GM12878 (cell line): ENCODE data around the gene TMPRSS11D. TPM values are rescaled to one million over a fixed set of nuclear protein-coding genes. Genes with fewer than 3 reads are reported as not detected.

ENCODE experiments used
- ATAC-seq: fragments of 200-7000 bp; cut with Tn5 transposase; 3 replicates; pipeline ENCODE4 v1.9.1; 2020; ENCODE audit warnings: mild to moderate bottlenecking, moderate library complexity
- Bru-seq: library from RNA; stranded (reverse); fragments of 400-500 nt; gene quantifications from one replicate; lab custom pipeline; 2021; lab: Mats Ljungman, UMichigan
- BruChase-seq, 2 experiments: library from RNA; stranded (reverse); fragments of 400-500 nt; gene quantifications; one replicate each; lab custom pipeline; 2021; lab: Mats Ljungman, UMichigan
- BruUV-seq: library from RNA; stranded (reverse); fragments of 400-500 nt; replicated peaks from 2 replicates; lab custom pipeline; 2021; lab: Mats Ljungman, UMichigan
- CTCF ChIA-PET: fragments of 300-600 bp; sonication (Branson Sonifier 250); formaldehyde crosslinking; extraction: SDS; loops from one replicate; lab custom pipeline; 2021; ENCODE audit warnings: inconsistent platforms; lab: Yijun Ruan, JAX
- POLR2A ChIA-PET: fragments of 350-600 bp; formaldehyde crosslinking; extraction: SDS; loops from one replicate; lab custom pipeline; 2021; ENCODE audit warnings: inconsistent platforms; lab: Charles Lee
- RAD21 ChIA-PET: fragments of 300-600 bp; sonication (Branson Sonifier 250); formaldehyde crosslinking; loops from one replicate; lab custom pipeline; 2023; ENCODE audit warnings: antibody characterized with exemption; ENCODE audit not compliant: unreplicated experiment; lab: Charles Lee
- SMC1A ChIA-PET: fragments of 300-600 bp; sonication (Branson Sonifier 250); formaldehyde crosslinking; loops from one replicate; lab custom pipeline; 2023; ENCODE audit not compliant: unreplicated experiment, uncharacterized antibody; lab: Charles Lee
- DNase-seq: peaks from one replicate; pipeline ENCODE4 v3.0.0-alpha.2; 2011; ENCODE audit warnings: low read depth, low spot score
- FAIRE-seq: peaks from 3 replicates; lab custom pipeline; 2011; peaks lifted over from hg19 to GRCh38; lab: Jason Lieb, UNC
- H2AFZ ChIP-seq: 2 replicates; pipeline ENCODE4 v1.6.0; 2011; ENCODE audit warnings: low read depth, low read length, control low read depth; ENCODE audit not compliant: control insufficient read depth
- H3K27ac ChIP-seq: 2 replicates; pipeline ENCODE4 v1.5.1; 2011; ENCODE audit warnings: control low read depth; ENCODE audit not compliant: control insufficient read depth, insufficient read depth
- H3K27me3 ChIP-seq, 2 experiments: replicated peaks in 1 of 2; 2 replicates each; pipeline versions ENCODE4 v1.6.0 to v1.6.1; 2011; ENCODE audit warnings: low read length in 1 of 2; ENCODE audit not compliant: control insufficient read depth in 2 of 2, insufficient read depth in 2 of 2
- H3K36me3 ChIP-seq, 2 experiments: 2 replicates each; pipeline ENCODE4 v1.5.1; 2011; ENCODE audit warnings: low read length in 1 of 2; ENCODE audit not compliant: control insufficient read depth in 2 of 2, insufficient read depth in 2 of 2
- H3K4me1 ChIP-seq: 2 replicates; pipeline ENCODE4 v1.6.1; 2011; ENCODE audit warnings: mild to moderate bottlenecking, low read length, moderate library complexity, mixed read lengths; ENCODE audit not compliant: control insufficient read depth, insufficient read depth
- H3K4me2 ChIP-seq: 2 replicates; pipeline ENCODE4 v1.6.0; 2011; ENCODE audit warnings: control low read depth; ENCODE audit not compliant: control insufficient read depth, insufficient read depth
- H3K4me3 ChIP-seq: fragments of 200-600 bp; sonication (generic); 2 replicates; pipeline ENCODE4 v1.5.1; 2016
- H3K79me2 ChIP-seq: 2 replicates; pipeline ENCODE4 v1.6.0; 2011; ENCODE audit warnings: low read length; ENCODE audit not compliant: control insufficient read depth, insufficient read depth
- H3K9ac ChIP-seq: 2 replicates; pipeline ENCODE4 v1.8.0; 2011; ENCODE audit warnings: low read length, control low read depth, mixed read lengths; ENCODE audit not compliant: control insufficient read depth, insufficient read depth
- H3K9me3 ChIP-seq: replicated peaks from 3 replicates; pipeline ENCODE4 v1.5.1; 2011; ENCODE audit warnings: mild to moderate bottlenecking, low read length; ENCODE audit not compliant: control insufficient read depth, insufficient read depth
- H4K20me1 ChIP-seq: 2 replicates; pipeline ENCODE4 v1.6.0; 2011; ENCODE audit not compliant: control insufficient read depth, insufficient read depth
- ELK1 ChIP-seq: IDR thresholded peaks from 2 replicates; pipeline ENCODE4 v1.6.1; 2012; ENCODE audit warnings: low read depth, low read length, improper control_type of control experiment
- GATAD2B ChIP-seq: fragments of 450-650 bp; conservative IDR thresholded peaks from 2 replicates; pipeline ENCODE4 v1.6.1; 2017; ENCODE audit warnings: low read depth, mild to moderate bottlenecking, moderate library complexity
- LARP7 ChIP-seq: fragments of 450-650 bp; IDR thresholded peaks from 2 replicates; pipeline ENCODE4 v1.6.1; 2017; ENCODE audit warnings: mild to moderate bottlenecking
- MXI1 ChIP-seq: fragments of 150-350 bp; IDR thresholded peaks from 2 replicates; pipeline ENCODE4 v1.6.1; 2011; ENCODE audit warnings: low read depth, mild to moderate bottlenecking, inconsistent platforms, low read length, improper control_type of control experiment
- POLR2AphosphoS2 ChIP-seq: IDR thresholded peaks from 2 replicates; pipeline ENCODE4 v1.6.1; 2011; ENCODE audit warnings: low read depth, mild to moderate bottlenecking, low read length, improper control_type of control experiment, moderate library complexity
- RFX5 ChIP-seq: IDR thresholded peaks from 2 replicates; pipeline ENCODE4 v1.6.1; 2011; ENCODE audit warnings: low read depth, low read length, improper control_type of control experiment
- SPI1 ChIP-seq: IDR thresholded peaks from 2 replicates; pipeline ENCODE4 v1.6.1; 2011; ENCODE audit warnings: low read depth, mild to moderate bottlenecking, low read length, moderate library complexity, borderline replicate concordance; ENCODE audit not compliant: insufficient read depth
- ZNF24 ChIP-seq: fragments of 450-650 bp; IDR thresholded peaks from 2 replicates; pipeline ENCODE4 v1.6.1; 2017; ENCODE audit warnings: antibody characterized with exemption, mild to moderate bottlenecking
- WGBS: methylation state at CpG from one replicate; pipeline ENCODE4 v1.1.6; 2016; ENCODE audit warnings: low lambda C conversion rate; ENCODE audit not compliant: insufficient replicate concordance, insufficient coverage; ENCODE audit errors: missing lambda C conversion rate; 5-methylcytosine and 5-hydroxymethylcytosine counted together
- in situ Hi-C: fragments of 300-500 bp; cut with MboI; formaldehyde crosslinking; loops from 9 replicates; pipeline ENCODE4 v1.14.3; 2018; ENCODE audit warnings: mixed read lengths
- intact Hi-C: fragments of 100-400 bp; cut with micrococcal nuclease; formaldehyde crosslinking; loops from one replicate; pipeline ENCODE4 v1.14.2; 2022; ENCODE audit not compliant: unreplicated experiment
- long read RNA-seq, 2 experiments: library from polyadenylated mRNA; unstranded; transcript quantifications; one replicate each; pipeline ENCODE4 v2.0.0, GENCODE V29; 2019 to 2020
- polyA minus RNA-seq, 3 experiments: library from RNA; depleted of rRNA, polyadenylated mRNA; stranded (reverse); fragments of >200 nt; gene quantifications; 2 replicates each; pipeline ENCODE4 v1.2.3, GENCODE V29; 2011
- polyA plus RNA-seq, 11 experiments: library from polyadenylated mRNA; depleted of rRNA in 4 of 11; unstranded in 6 of 11; stranded (reverse) in 5 of 11; fragments of >200 nt; fragmentation: Nextera tagmentation in 4 of 11; fragmentation: Illumina TruSeq in 1 of 11; extraction: Ambion mirVana in 4 of 11; extraction: Trizol in 1 of 11; gene quantifications; 1 replicate in 1 of 11; 2 replicates in 10 of 11; pipeline versions ENCODE4 v1.2.1 to v1.2.3, GENCODE V29; 2011 to 2016; ENCODE audit warnings: inconsistent platforms in 2 of 11, missing spikeins in 2 of 11, low read depth in 1 of 11
- total RNA-seq, 4 experiments: library from RNA; depleted of rRNA in 3 of 4; stranded (reverse); fragments of >200 nt in 3 of 4; fragmentation: Illumina TruSeq in 1 of 4; extraction: Trizol in 1 of 4; gene quantifications; 2 replicates each; pipeline versions ENCODE4 v1.2.1 to v1.2.3, GENCODE V29; 2013 to 2021
- TF ChIP-seq, protein P1 (sequence below): fragments of 450-650 bp; IDR thresholded peaks from 2 replicates; pipeline ENCODE4 v1.6.1; 2018; ENCODE audit warnings: mild to moderate bottlenecking, low read depth, moderate library complexity; ENCODE audit not compliant: partially characterized antibody
- TF ChIP-seq, protein P2 (sequence below): fragments of 450-650 bp; conservative IDR thresholded peaks from 2 replicates; pipeline ENCODE4 v1.6.1; 2017; ENCODE audit warnings: mild to moderate bottlenecking, moderate library complexity
- TF ChIP-seq, protein P3 (sequence below): IDR thresholded peaks from 2 replicates; pipeline ENCODE4 v1.6.1; 2011; ENCODE audit warnings: borderline replicate concordance, low read depth, mild to moderate bottlenecking, moderate library complexity, low read length; ENCODE audit not compliant: insufficient read depth, poor library complexity, severe bottlenecking

The TMPRSS11D gene
- not detected in 2 replicates for total RNA-seq (2013; cell fraction: nucleolus; rRNA removed)
- not detected in 2 replicates for total RNA-seq (2014; rRNA removed)
- not detected in 2 replicates for total RNA-seq (2014; rRNA removed; fragmentation: Illumina TruSeq; extraction: Trizol)
- not detected in 2 replicates for total RNA-seq (2021)
- polyA plus RNA-seq (2011; ENCODE audit: low read depth), result not detected
- not detected in 2 replicates for polyA plus RNA-seq (2011; rRNA removed)
- polyA plus RNA-seq (2011; cell fraction: cytosol; rRNA removed), result not detected in 2 replicates
- polyA plus RNA-seq (2011; cell fraction: nucleus; rRNA removed), result not detected in 2 replicates
- not detected in 2 replicates for polyA plus RNA-seq (2012)
- polyA plus RNA-seq (2014; fragmentation: Illumina TruSeq; extraction: Trizol), result not detected in 2 replicates
- not detected for polyA plus RNA-seq (2014; fragmentation: Nextera tagmentation; extraction: Ambion mirVana)
- polyA plus RNA-seq (2014; rRNA removed), result not detected in 2 replicates
- polyA plus RNA-seq (2016; fragmentation: Nextera tagmentation; extraction: Ambion mirVana), result not detected
- polyA minus RNA-seq (2011; rRNA and poly(A)+ RNA removed), result not detected in 2 replicates
- polyA minus RNA-seq (2011; cell fraction: cytosol; rRNA and poly(A)+ RNA removed), result not detected in 2 replicates
- not detected in 2 replicates for polyA minus RNA-seq (2011; cell fraction: nucleus; rRNA and poly(A)+ RNA removed)
- Bru-seq, nascent RNA, result not detected
- not detected for BruChase-seq, experiment 1, labeled RNA remaining after a 6-hour chase
- not detected for BruChase-seq, experiment 2, labeled RNA remaining after a 2-hour chase
- long read RNA-seq, experiment 1, result 0 reads
- long read RNA-seq, experiment 2, result 0 reads

DNA sequence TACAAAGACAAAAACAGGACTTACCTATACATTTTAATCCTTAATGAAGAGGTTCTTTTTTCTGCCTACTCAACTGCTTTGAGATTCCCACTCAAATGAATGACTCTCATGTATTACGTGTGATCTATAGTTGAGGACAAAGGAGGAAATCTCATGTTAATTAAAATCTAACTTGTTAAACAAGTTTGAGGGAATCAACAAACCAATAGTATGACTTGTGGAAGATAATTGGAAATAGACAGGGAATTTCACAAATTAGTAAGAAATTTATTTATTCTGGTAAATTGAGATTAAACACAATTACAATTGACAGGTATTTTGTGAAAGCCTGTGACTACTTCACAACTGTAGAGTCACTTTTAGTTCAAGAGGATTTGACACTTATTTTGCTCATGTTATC lies at the start of gene TMPRSS11D:
TSS of gene TMPRSS11D (minus strand) at position 101 of the 400 bp plus-strand sequence. CDS start at position 32, 69 bp downstream.
- intact Hi-C loops (no loop called here), in situ Hi-C loops (no loop called here)
- CTCF ChIA-PET, result no interaction called here
- H3K79me2 ChIP-seq, result no peaks in the 10 kb centered on the region
- H4K20me1 ChIP-seq, result no peaks in the 10 kb centered on the region
- SMC1A ChIA-PET, result interaction anchor here (1.4 kb wide), 1 partner anchor 15 kb away, joined by 5 read pairs; no protein-coding TSS in a partner anchor
- no peak within 1 kb of the TSS for H3K27ac ChIP-seq
- no peaks in the 10 kb centered on the region for H3K4me1 ChIP-seq
- no peak within 1 kb of the TSS for H3K4me2 ChIP-seq
- no TSS peak for BruUV-seq
- 33% methylated on average over 1 of the region's 1 CpG for WGBS
- no peak for FAIRE-seq
- H3K36me3 ChIP-seq, result no peaks in the 10 kb centered on the region
- POLR2A ChIA-PET, result no interaction called here
- no peak within 1 kb of the TSS for H3K9ac ChIP-seq
- no peaks in the 10 kb centered on the region for H3K9me3 ChIP-seq
- H3K27me3 ChIP-seq, result no peaks in the 10 kb centered on the region
- RAD21 ChIA-PET, result no interaction called here
- H3K4me3 ChIP-seq, result no peak within 1 kb of the TSS
- no peak for ATAC-seq
- H2AFZ ChIP-seq, result no peak within 1 kb of the TSS
- DNase-seq, result no peak
- TF ChIP-seq, protein P1, sequence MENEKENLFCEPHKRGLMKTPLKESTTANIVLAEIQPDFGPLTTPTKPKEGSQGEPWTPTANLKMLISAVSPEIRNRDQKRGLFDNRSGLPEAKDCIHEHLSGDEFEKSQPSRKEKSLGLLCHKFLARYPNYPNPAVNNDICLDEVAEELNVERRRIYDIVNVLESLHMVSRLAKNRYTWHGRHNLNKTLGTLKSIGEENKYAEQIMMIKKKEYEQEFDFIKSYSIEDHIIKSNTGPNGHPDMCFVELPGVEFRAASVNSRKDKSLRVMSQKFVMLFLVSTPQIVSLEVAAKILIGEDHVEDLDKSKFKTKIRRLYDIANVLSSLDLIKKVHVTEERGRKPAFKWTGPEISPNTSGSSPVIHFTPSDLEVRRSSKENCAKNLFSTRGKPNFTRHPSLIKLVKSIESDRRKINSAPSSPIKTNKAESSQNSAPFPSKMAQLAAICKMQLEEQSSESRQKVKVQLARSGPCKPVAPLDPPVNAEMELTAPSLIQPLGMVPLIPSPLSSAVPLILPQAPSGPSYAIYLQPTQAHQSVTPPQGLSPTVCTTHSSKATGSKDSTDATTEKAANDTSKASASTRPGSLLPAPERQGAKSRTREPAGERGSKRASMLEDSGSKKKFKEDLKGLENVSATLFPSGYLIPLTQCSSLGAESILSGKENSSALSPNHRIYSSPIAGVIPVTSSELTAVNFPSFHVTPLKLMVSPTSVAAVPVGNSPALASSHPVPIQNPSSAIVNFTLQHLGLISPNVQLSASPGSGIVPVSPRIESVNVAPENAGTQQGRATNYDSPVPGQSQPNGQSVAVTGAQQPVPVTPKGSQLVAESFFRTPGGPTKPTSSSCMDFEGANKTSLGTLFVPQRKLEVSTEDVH, result no peak
- TF ChIP-seq LARP7 (no peak), GATAD2B (no peak), MXI1 (no peak), RFX5 (no peak), POLR2AphosphoS2 (no peak), ELK1 (no peak), SPI1 (no peak), ZNF24 (no peak)
- TF ChIP-seq, protein P2, sequence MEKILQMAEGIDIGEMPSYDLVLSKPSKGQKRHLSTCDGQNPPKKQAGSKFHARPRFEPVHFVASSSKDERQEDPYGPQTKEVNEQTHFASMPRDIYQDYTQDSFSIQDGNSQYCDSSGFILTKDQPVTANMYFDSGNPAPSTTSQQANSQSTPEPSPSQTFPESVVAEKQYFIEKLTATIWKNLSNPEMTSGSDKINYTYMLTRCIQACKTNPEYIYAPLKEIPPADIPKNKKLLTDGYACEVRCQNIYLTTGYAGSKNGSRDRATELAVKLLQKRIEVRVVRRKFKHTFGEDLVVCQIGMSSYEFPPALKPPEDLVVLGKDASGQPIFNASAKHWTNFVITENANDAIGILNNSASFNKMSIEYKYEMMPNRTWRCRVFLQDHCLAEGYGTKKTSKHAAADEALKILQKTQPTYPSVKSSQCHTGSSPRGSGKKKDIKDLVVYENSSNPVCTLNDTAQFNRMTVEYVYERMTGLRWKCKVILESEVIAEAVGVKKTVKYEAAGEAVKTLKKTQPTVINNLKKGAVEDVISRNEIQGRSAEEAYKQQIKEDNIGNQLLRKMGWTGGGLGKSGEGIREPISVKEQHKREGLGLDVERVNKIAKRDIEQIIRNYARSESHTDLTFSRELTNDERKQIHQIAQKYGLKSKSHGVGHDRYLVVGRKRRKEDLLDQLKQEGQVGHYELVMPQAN, result no peak
- TF ChIP-seq, protein P3, sequence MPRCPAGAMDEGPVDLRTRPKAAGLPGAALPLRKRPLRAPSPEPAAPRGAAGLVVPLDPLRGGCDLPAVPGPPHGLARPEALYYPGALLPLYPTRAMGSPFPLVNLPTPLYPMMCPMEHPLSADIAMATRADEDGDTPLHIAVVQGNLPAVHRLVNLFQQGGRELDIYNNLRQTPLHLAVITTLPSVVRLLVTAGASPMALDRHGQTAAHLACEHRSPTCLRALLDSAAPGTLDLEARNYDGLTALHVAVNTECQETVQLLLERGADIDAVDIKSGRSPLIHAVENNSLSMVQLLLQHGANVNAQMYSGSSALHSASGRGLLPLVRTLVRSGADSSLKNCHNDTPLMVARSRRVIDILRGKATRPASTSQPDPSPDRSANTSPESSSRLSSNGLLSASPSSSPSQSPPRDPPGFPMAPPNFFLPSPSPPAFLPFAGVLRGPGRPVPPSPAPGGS, result no peak
